NCI-H1694 treated with DMSO at 0.1 percent for 48 hours (cell line): ENCODE measurements around the gene KDM4E.

Experiments used
- DNase-seq: peaks from one replicate; lab custom pipeline; 2025; lab: John Stamatoyannopoulos, UW

KDM4E gene

DNA sequence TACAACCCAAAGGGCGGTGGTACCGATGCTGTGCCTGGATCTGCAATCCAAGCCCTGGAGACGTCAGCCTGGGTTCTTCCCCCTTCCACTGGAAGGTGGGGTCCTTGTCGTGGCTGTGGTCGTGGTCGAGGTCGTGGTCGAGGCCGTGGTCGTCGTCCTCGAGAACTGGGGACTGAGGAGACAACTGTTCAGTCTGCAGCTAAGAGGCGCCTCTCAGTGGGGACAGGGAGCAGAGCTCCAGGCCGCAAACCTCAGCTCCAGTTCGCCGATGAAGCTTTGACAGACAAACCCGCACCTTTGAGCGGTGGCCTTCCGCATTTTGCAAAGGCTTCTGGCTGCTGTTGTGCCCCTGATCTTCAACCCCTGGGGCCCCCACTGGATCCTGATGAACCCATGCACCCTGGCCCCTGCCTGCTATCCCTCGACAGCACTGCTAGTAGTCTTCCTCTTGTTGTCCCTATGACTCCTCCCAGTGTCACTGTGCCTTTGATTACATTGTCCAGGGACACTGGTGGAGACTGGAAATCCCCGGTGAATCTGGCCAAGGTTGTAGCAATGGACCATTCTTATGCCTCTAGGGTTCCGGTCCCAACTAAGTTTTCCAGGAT, 25.6 kb downstream of the KDM4E start:
- no peak for DNase-seq

- no peak for DNase-seq
Observed at GRCh38 chr11:95054356-95054755, 29.3 kb downstream of the KDM4E start.

GRCh38 chr11:95055283-95055897, 30.3 kb downstream of the KDM4E start:
- DNase-seq, result no peak

DNA sequence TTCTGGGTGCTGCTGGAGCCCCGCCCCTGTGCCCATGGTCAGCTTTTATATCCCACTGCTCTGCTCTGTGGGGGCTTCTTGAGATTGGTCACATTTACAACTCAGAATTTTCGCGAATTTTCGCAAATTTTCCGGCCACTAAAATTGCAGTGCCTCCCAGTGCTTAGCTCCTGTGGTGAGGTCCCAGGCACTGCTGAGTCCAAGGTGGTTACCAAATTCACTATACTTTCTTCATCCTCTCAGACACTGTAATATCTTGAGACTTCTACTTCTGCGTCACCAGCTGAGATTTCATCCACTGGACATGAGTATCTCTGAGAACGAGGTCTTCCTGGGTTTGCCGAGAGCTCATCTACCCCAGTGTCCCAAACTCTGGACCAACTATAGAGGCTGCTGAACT, 32.9 kb downstream of the KDM4E start:
- no peak for DNase-seq

DNA sequence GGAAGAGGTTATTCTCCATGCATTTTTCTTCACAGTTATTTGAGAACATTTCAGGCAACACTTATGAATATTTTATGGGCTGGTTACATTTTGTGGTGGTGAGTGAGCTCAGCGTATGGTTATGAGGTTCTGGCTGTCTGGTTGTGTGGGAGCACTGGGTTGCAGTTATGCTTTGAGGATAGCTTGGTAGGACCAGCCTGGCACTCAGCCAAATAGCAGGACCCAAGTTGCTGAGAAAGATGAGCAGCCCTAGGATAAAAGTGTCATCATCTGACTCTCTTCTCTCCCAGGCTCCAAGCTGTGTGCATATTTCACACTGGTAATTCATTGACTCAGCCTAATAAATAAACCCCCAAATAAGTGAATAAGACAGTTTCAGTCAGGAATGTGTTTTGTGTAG, 33.6 kb downstream of the KDM4E start:
- no peak for DNase-seq

DNA sequence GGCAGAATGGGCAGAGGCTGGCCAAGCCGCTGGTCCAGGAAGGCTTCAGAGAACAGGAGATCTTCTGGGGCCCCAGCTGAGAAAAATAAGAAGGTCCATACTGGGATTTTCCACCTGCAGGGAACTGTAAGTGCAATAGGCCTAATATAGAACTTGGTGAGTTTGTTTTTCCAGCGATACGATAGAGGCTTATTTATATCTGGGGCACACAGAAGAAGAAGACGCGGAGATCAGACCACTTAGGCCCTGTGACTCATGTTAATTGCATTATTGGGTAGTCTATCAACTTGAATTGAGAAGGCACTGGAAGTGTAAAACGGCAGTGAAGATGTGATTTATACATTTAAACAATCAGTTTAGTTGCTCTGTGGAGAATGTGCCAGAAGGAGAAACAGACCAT, 34.0 kb downstream of the KDM4E start:
- no peak for DNase-seq

DNA sequence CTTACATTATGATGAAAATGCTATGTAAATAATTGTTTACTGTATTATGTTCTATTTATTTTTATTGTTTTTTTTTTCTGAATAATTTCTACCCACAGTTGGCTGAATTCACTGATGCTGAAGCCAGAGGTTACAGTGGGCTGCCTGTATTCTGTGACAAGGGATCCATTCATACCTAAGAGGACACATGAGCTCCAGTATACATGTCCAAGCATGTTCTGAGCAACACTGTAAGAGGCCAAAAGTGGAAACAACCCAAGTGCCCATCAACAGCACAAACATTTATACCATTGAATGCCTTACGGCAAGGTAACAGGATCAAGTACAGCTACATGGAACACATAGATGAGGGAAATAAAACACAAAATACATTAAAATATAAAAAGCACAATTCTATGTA, 40.3 kb downstream of the KDM4E start:
- no peak for DNase-seq

DNA sequence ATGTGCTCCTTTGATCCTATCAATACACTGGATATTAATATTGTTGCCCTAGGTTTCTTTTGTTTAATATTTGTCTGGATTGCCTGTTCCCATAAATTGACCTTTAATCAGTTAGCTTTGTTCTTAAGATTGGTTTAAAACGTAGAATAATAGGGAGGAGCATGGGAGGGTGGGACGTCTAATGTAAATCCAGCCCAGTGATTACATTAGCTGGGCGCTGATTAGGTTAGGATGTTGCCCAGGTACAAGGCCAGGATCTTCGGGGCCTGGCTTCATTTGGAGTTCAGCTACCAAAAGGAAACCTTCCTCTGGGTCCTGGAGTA, 41.6 kb downstream of the KDM4E start, which contains the start of gene SRSF8:
Gene SRSF8 (plus strand): TSS at position 204 of the 323 bp plus-strand sequence. CDS start 308 bp downstream, outside the sequence.
- no peak for DNase-seq

DNA sequence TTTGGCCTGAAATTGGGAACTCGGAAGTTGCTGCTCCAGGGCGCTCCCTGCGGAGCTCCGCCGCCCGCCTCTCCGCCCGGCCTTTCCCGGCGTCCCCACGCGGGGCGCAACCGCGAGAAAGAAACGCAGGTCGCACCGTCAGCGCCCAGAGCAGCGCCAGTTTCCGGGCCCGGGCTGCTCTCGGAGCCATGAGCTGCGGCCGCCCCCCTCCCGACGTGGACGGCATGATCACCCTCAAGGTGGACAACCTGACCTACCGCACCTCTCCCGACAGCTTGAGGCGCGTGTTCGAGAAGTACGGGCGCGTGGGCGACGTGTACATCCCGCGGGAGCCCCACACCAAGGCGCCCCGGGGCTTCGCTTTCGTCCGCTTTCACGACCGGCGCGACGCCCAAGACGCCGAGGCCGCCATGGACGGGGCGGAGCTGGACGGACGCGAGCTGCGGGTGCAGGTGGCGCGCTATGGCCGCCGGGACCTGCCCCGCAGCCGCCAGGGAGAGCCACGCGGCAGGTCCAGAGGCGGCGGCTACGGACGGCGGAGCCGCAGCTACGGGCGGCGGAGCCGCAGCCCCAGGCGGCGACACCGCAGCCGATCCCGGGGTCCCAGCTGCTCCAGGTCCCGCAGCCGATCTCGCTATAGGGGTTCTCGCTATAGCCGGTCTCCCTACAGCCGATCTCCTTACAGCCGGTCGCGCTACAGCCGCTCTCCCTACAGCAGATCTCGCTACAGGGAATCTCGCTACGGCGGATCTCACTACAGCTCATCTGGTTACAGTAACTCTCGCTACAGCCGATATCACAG, 42.2 kb downstream of the KDM4E start:
- DNase-seq, result peak; percentile 32

DNA sequence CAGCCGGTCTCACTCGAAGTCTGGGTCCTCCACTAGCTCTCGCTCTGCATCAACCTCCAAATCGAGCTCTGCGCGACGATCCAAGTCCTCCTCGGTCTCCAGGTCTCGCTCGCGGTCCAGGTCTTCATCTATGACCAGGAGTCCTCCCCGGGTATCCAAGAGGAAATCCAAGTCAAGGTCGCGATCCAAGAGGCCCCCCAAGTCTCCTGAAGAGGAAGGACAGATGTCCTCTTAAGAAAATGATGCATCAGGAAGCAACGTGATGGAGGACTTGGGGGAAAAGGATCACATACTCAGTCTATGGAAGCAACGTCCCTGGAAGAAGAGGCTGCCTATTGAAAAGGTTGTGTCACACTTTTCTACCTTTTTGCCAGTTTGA, 42.8 kb downstream of the KDM4E start:
- DNase-seq, result no peak

GRCh38 chr11:95068549-95068948, 43.5 kb downstream of the KDM4E start:
- peak; percentile 42 for DNase-seq

- peak; percentile 34 for DNase-seq
Observed at GRCh38 chr11:95070471-95070870, 45.4 kb downstream of the KDM4E start.

DNA sequence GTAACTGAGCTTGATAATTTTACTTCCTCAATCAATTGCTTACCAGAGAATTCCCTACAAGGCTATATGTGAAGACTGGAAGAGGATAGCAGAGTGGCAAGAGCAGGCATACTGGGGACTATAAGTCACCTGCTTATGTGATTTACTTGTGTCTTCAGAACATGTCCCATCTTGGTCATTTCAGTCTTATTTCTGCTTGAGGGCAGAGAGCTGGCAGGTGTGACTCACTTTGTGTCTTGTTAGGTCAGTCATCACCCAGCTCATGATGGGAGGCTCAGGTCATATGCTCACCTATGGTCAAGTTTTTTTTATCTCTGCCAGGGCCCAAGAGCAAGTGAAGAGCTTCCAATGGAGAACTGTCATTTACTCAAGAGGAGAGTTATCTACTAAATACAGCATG, 47.9 kb downstream of the KDM4E start:
- DNase-seq, result no peak

DNA sequence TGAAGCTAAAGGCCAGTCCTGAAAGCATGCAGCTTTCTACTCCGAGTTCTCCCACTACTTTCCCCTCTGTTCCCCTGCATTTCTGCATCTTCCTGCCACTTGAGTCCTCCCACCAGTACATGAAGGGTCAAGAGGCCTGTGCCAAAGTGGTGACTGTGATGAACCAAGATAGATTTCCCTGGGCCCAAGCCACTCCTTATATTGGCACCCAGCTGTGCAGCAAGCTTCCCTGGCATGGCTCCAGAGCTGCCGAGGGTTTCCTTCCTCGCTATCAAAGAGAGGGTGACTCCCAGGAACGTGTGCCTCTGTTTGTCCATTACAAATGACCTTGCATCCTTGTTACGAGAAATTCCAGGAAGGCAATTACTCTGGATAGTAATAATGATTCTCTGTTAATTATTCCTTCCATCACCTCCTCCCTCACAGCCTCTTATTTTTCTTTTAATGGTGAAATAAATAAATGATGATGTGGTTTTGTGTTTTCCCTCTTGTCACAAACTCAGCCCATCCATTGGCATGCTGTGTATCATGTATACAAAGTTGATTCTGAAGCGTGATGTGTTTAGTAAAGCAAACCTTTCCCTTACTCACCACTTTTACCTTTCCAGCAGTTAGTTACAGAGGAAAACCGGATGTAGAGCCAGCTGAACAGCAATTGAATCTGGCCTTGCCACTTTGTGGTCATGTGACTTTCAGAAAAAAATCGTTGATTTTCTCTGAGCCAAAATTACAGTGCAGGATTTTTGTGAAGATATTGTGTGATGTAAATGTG, 49.9 kb downstream of the KDM4E start:
- no peak for DNase-seq

- DNase-seq, result no peak
Observed at GRCh38 chr11:95076416-95076815, 51.4 kb downstream of the KDM4E start.

DNA sequence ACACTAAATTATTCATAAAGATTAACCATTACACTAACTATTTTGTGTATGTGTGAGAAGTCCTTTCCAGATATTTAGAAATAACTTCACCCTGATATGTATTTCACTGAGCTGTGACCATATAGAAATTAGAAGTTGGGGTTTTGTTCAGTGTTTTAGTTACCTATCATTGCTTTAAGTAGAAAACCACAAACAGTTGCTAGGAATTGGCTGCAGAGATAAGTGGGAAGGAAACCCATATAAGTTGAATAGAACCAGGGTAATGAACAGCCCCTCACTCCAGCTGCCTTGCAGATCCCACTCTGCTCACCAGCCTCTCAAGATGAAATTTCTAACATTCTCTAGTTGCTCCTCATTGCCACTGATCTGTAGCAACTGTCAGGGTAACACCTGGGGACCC, 51.9 kb downstream of the KDM4E start:
- no peak for DNase-seq
